Parathyroid adenoma (tissue), 2 donors: ENCODE measurements around the gene DEGS1.

Experiments
- H2AFZ ChIP-seq: fragments of 300-600 bp; sonication (generic); one replicate; pipeline ENCODE4 v1.7.0; 2017; ENCODE audit warnings: antibody characterized with exemption, mild to moderate bottlenecking
- H3K27ac ChIP-seq: fragments of 300-600 bp; sonication (generic); one replicate; pipeline ENCODE4 v1.7.0; 2017
- H3K27me3 ChIP-seq: fragments of 300-600 bp; sonication (generic); one replicate; pipeline ENCODE4 v1.7.0; 2017; ENCODE audit warnings: low read length; ENCODE audit not compliant: control insufficient read depth, insufficient read depth
- H3K36me3 ChIP-seq: fragments of 300-600 bp; sonication (generic); one replicate; pipeline ENCODE4 v1.7.0; 2017; ENCODE audit warnings: low read length; ENCODE audit not compliant: control insufficient read depth, insufficient read depth
- H3K4me1 ChIP-seq: fragments of 300-600 bp; sonication (generic); one replicate; pipeline ENCODE4 v1.7.0; 2017; ENCODE audit warnings: control low read depth
- H3K4me2 ChIP-seq: fragments of 300-600 bp; sonication (generic); one replicate; pipeline ENCODE4 v1.7.0; 2017; ENCODE audit warnings: low read length
- H3K4me3 ChIP-seq: fragments of 300-600 bp; sonication (generic); one replicate; pipeline ENCODE4 v1.7.0; 2017; ENCODE audit warnings: low read depth, low read length
- H3K79me2 ChIP-seq: fragments of 300-600 bp; sonication (generic); one replicate; pipeline ENCODE4 v1.7.0; 2017; ENCODE audit warnings: control low read depth
- H3K9ac ChIP-seq: fragments of 300-600 bp; sonication (generic); one replicate; pipeline ENCODE4 v1.7.0; 2017; ENCODE audit warnings: mild to moderate bottlenecking
- H3K9me3 ChIP-seq: fragments of 300-600 bp; sonication (generic); one replicate; pipeline ENCODE4 v1.7.0; 2017; ENCODE audit warnings: low read length; ENCODE audit not compliant: control insufficient read depth
- CTCF ChIP-seq: fragments of 300-600 bp; sonication (generic); IDR thresholded peaks from one replicate; pipeline ENCODE4 v1.7.0; 2017; ENCODE audit warnings: antibody characterized with exemption, mild to moderate bottlenecking
- donor health status: primary hyperparathyroidism.

DEGS1 gene

DNA sequence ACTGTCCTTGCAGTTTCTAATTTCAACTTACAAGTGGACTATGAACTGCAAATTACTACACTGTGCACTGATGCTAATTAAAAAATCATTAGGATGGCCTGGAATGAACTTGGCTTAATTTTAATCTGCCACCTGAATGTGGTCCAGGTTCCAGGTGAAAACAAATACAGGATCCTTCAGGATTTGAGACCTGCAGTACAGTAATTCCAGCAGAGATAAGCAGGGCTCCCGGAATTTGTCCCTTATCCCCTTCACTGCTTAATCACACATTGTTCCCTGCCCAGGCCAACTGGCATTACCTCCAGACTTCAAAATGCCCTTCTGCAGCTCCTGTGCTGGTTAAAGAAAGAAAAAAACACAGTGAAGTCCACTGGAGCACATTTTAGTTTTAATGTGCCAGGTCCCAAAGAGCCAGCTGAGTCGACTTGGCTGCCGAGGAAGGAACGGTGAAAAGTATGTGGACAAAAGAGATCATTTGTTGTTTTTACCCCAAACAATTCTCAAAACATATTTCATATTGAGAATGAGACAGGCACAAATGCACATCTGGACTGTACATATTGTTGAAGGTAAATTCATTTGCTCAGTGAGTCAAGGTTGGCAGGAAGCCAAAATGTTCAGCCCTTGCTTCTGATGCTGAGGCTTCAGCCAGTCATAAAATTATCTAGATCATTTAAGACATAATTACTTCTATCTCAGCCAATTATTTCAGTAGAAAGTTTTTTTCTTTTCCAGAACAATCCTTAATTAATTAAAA, 28.3 kb downstream of the DEGS1 start:
- Histone ChIP-seq H3K27me3 (no peaks in the 10 kb centered on the region), H3K9ac (no peak overlapping the region)

GRCh38 chr1:224212618-224213061, 29.6 kb downstream of the DEGS1 start:
- no peak overlapping the region for H3K9ac ChIP-seq
- no peak overlapping the region for H2AFZ ChIP-seq
- no peaks in the 10 kb centered on the region for H3K4me1 ChIP-seq
- H3K9me3 ChIP-seq = no peaks in the 10 kb centered on the region
- H3K27me3 ChIP-seq = no peaks in the 10 kb centered on the region
- no peaks in the 10 kb centered on the region for H3K79me2 ChIP-seq
- no peak overlapping the region for H3K27ac ChIP-seq
- no peaks in the 10 kb centered on the region for H3K36me3 ChIP-seq
- no peak overlapping the region for H3K4me2 ChIP-seq
- H3K4me3 ChIP-seq = no peak overlapping the region
- TF ChIP-seq CTCF = no peak

More for the DNA sequence above, 28.3 kb downstream of the DEGS1 start:
- Histone ChIP-seq H3K79me2 (no peaks in the 10 kb centered on the region), H3K27ac (no peak overlapping the region), H3K9me3 (no peaks in the 10 kb centered on the region), H3K4me1 (no peaks in the 10 kb centered on the region), H3K4me2 (no peak overlapping the region), H2AFZ (no peak overlapping the region), H3K4me3 (no peak overlapping the region), H3K36me3 (no peaks in the 10 kb centered on the region)
- no peak for TF ChIP-seq CTCF

DNA sequence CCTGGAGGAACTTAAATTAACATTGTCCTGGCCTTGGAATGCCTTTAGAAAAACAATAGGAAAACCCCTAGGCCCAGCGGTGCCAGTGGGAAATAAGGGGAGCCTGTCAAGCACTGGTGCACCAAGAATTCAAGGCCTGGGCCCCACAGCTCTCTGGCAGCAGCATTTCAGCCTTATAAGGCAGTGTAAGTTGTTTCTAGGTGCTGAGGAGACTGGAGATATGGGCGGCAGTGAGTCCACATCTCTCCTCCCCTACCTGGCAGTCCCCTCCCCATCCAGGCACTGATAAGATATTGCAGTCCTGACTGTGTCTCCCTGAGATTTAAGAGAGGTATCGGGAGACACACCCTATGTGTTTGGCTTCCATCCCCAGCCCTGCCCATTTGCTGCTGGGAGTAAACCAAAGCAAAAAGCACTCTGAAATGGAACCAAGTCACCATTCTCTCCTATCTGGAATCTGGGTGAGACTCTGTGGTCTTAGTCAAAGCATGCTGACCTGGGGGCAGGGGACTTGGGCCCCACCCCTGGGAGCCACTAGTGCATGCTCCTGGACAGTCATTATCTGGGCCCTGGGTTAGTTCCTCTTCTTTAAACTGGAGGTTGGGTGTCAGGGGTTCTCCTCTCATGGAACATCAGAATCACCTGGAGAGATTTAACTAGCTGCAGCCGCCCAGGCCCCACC, 30.5 kb downstream of the DEGS1 start:
- Histone ChIP-seq H2AFZ (no peak overlapping the region), H3K27ac (no peak overlapping the region), H3K4me3 (no peak overlapping the region), H3K9me3 (no peaks in the 10 kb centered on the region), H3K4me2 (no peak overlapping the region), H3K4me1 (no peaks in the 10 kb centered on the region), H3K79me2 (no peaks in the 10 kb centered on the region), H3K36me3 (no peaks in the 10 kb centered on the region), H3K27me3 (no peaks in the 10 kb centered on the region), H3K9ac (no peak overlapping the region)
- TF ChIP-seq CTCF = no peak

GRCh38 chr1:224216382-224216781, 33.3 kb downstream of the DEGS1 start:
- Histone ChIP-seq H3K27ac (no peak overlapping the region), H3K36me3 (no peaks in the 10 kb centered on the region)
- TF ChIP-seq CTCF = no peak

More at GRCh38 chr1:224216382-224216781, 33.3 kb downstream of the DEGS1 start:
- no peaks in the 10 kb centered on the region for H3K27me3 ChIP-seq
- H3K4me1 ChIP-seq = no peaks in the 10 kb centered on the region
- H3K9ac ChIP-seq = no peak overlapping the region
- H2AFZ ChIP-seq = no peak overlapping the region
- H3K4me2 ChIP-seq = no peak overlapping the region
- no peak overlapping the region for H3K4me3 ChIP-seq
- H3K9me3 ChIP-seq = no peaks in the 10 kb centered on the region
- no peaks in the 10 kb centered on the region for H3K79me2 ChIP-seq
